GM21515 (cell line): ENCODE results near the gene TCP1.
"Not testable (repeated sequence)": the region's sequence is repeated elsewhere in the genome, so short reads cannot be mapped to it uniquely, and the experiment has no call there.

Experiments
- ATAC-seq: cut with Tn5 transposase; IDR thresholded peaks from one replicate; pipeline ENCODE4 v1.9.1; 2021; ENCODE audit not compliant: unreplicated experiment

TCP1 gene

DNA sequence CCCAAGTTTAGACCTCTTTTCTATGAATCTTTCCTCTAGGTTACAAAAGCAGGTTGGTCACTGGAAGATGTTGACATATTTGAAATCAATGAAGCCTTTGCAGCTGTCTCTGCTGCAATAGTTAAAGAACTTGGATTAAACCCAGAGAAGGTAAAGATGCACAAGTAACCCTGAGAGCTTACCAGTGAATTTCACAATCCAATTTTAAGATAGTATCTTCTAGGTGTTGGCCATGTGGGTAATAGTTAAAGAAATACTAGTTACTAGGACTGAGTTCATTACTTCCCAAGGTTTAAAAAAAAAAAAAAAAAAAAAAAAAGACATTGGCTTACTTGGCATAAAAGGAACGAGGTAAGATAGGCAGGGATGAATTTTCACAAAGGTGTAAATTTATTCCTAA lies 11.3 kb downstream of the TCP1 start:
- ATAC-seq, result no peak

DNA sequence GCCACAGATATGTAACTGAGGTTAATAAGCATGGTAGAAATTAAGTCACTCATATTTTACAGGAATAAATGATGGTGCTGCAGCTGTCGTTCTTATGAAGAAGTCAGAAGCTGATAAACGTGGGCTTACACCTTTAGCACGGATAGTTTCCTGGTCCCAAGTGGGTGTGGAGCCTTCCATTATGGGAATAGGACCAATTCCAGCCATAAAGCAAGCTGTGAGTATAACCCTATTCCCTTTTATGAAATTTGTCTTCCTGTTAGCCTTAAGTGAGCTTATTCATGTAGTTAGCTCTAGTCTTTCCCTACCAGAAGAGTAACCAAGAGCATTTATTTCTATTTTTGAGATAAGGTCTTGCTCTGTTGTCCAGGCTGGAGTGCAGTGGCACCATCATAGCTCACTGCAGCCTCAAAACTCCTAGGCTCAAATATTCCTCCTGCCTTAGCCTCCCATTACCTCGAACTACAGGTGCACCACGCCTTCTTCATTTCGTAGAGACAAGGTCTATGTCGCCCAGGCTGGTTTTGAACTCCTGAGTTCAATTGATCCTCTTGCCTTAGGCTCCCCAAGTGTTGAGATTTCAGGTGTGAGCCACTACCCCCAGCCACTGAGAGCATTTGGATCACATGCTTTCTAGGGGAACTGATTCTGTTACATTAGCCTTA lies 12.0 kb downstream of the TCP1 start:
- ATAC-seq, result no peak

DNA sequence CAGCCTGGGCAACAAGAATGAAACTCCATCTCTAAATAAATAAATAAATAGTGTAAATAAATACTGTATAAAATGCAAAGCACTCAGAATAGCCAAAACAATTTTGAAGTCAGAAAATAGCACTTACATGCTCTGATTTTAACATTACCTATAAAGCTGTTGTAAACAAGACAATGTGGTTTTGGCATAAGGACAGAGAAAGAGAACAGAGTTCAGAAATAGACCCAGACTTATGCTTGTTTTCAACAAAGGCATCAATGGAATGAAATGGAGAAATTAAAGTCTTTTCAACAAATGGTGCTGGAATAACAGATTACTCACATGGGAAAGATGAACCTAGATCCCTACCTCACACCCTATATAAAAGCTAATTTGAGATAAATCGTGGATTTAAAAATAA lies 17.2 kb downstream of the TCP1 start:
- ATAC-seq, result no peak

DNA sequence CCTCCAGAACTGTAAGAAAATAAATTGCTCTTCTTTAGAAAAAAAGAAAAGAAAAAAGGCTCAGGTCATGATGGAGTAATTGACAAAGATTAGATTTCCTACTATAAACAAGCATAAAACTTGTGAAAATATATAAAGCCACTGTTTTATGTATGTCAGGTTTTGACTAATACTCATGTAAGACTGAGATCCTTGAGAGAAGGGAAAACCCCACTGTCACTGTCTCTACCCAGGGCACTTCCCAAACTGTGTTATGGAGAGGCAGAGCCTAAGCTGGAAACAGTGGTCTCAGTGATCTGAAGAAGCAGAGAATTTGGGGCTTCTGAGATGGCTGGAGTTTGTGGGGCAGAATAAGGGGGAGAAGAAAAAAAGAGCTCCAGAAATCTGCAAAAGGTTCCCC lies 19.9 kb downstream of the TCP1 start:
- ATAC-seq, result no peak

DNA sequence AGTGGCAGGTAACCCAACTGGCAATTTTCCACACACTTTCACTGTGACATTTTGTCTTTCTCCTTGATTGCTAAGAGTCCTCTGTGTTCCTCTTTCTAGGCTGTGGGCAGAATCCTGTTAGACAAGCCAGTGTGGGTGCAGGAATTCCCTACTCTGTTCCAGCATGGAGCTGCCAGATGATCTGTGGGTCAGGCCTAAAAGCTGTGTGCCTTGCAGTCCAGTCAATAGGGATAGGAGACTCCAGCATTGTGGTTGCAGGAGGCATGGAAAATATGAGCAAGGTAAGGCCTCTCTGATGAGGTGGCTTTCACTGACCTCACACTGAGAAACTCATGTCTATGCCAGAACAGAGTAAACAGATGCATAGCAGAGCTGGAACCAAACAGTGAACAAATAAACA lies 22.5 kb downstream of the TCP1 start:
- ATAC-seq, result no peak

DNA sequence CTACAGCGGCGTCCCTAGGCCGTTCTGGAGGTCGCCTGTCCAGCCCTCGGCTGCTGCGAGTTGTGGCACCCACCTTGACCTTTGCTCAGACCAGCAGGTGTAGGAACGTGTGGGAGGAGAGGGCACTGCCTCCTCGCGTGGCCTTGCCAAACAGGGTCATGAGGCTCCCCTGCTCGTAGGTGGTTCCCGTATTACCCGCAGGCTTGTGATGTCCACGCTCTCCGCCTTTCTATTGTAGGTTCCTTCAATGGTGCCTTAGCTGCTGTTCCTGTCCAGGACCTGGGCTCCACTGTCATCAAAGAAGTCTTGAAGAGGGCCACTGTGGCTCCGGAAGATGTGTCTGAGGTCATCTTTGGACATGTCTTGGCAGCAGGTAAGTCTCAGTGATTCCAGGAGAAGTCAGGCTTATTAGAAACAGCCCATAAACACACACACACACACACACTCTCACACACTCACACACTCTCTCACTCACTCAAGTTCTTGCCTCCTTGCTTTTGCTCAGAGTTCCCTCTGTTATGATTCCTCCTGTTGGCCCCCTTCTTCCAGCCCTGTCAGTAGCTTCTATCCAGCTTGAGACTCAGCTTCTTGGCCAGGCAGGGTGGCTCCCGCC lies 26.6 kb downstream of the TCP1 start:
- ATAC-seq, result peak; percentile 12

DNA sequence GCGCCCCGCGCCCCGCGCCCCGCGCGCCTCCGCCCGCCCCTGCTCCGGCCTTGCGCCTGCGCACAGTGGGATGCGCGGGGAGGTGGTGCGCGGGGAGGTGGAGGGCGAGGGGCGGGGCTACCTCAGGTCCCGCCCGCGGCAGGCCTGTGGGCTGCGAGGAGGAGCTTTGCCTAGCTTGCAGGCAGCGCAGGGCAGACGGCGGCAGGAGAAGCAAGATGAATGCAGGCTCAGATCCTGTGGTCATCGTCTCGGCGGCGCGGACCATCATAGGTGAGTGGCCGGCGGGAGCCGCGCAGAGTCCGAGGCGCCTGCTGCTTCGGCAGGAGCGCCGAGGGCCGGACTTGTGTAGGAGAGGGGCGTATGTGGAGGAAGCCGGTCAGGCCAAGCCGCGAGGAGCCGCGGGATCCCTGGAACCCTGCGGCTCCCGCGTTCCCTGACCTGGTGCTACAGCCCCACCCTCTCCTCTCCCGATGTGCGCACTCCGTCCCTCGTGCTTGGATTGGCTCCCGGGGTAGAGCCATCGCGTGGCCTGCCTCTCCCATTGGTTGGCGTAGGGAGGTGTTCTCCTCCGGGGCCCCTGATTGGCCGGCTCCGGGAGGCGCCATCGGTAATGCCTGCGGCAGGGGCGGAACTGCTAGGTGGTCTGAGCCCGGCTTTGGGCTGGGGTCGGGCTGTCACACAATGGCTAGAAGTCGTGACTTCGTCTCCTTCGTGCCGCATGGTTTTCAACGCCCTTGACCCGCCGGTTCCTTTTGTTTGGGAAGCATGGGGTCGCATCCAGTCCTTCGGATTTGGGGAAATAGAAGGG lies 27.3 kb downstream of the TCP1 start, which contains the start of gene ACAT2:
Gene ACAT2, plus strand, starts transcription at position 173 of the 808 bp plus-strand sequence. Its CDS starts 43 bp downstream, at position 216.
- peak; percentile 96 for ATAC-seq

DNA sequence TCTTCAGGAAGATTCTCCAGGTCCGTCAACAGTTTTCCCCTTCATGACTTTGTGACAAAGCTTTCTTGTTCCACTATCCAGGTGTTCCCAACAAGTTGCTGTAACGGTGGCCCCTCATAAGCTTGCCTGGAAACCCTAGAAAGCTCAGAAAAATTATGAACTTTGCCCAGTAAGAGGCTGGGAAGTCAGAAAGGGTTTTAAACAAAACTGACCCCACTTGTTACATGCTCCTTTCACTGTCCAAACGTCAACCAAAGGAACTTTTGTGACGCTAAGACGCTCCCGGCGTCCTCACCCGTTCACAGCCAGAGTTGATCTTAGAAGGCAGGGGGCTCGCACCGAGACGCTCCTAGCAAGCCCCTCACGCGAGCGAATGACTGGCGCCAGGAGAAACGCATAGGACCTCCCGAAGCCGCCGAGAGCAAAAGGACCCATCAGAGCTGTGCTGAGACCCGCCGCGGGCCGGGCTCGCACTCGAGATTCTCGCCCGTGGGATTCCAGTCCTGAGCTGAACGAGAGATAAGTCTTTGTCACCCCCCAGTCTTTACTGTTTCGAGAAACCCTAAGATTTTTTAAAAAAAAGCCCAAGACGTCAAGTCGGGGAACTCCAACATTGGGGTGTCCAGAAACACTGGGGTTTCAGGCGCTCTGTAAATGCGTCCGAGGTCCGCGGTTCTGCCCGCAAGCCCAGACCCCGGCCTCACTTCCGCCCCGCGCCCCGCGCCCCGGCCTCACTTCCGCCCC lies 28.1 kb downstream of the TCP1 start:
- peak; percentile 0 for ATAC-seq

DNA sequence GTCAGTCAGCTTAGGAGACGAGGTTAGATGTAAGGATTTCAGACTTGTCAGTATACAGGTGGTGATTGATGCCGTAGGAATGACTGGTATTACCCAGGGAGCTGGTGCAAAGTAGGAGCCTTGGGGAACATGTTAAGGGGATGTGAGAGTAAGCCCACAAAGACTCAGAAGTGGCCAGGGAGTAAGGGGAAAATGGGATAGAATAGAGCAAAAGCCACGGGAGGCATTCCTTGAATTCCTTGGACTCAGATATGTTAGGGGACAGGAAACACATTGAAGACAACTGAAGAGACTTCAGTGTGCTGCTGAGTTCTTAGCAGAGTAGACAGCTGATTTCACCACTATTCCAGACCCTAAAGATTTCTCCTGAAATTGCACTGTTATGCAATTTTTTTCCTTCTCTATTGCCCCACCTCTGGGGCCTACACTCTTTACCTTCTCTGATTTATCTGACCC lies 28.8 kb downstream of the TCP1 start:
- ATAC-seq, result no peak

DNA sequence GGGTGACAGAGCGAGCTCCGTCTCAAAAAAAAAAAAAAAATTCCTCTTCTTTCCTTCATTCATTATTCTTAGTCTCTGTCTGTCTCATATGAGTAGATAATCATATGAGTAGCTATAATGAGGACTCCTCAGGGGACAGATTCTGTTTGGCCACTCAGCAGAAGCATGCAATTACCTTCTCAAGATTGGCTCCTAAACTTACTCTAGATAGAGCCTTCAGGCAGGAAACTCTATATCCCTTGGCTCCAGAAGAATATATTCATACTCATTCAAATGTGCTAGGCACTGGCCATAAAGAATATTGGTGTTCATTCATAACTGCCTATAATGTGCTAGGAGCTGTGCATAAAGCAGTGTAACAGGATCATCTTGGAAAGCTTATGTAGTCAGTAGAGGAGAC lies 29.8 kb downstream of the TCP1 start:
- ATAC-seq, result no peak

DNA sequence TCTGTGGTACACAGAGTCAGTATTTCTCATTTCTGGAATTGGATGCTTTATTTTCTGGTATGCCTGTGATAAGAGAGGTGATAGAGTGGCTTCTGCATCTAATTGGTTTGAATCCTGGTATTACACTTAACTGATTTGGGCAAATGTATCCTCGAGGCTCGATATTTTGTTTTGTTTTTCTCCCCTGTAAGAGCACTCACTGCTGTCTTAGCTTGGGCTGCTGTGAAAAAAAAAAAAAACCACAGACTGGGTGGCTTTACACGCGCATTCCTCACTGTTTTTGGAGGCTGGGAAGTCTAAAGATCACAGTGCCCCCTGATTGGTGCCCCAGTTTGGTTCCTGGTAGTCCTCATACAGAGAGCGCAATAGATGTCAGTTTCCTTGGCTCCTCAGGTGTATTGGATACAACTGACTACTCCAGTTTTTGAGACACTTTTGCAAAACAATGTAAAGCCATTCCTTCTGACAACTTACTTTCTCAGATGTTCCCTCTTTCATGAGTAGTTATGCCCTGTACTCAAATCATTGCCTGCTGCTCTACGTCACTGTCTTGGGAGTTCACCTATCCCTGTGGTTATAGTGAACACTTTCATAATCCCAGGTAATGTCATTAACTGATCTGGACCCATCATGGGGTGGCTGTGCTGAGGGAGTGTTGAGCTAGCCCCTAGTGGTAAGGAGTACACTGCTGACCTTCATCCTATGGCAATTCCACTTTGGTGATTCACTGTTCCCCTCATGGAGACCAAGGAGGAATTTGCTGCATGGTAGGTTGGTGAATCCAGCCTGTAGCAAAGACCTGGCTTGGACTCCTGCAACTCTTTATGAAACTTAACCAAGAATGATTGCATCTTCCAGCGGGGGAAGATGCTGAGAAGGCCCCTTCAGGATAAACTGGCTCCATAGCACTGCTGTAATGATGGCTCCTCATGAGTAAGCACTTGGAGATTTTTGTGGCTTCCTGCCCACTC lies 31.1 kb downstream of the TCP1 start:
- ATAC-seq, result no peak

DNA sequence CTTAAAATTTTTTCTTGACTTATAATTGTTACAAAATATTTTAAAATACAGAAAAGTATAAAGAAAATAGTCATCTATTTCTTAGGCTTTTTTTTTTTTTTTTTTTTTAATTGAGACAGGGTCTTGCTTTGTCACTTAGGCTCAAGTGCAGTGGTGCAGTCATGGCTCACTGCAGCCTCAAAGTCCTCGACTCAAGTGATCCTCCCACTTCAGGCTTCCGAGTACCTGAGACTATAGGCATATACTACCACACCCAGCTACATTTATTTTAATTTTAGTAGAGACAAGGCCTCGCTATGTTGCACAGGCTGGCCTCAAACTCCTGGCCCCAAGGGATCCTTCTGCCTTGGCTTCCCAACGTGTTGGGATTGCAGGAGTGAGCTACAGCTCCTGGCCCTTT lies 32.9 kb downstream of the TCP1 start:
- no peak for ATAC-seq

DNA sequence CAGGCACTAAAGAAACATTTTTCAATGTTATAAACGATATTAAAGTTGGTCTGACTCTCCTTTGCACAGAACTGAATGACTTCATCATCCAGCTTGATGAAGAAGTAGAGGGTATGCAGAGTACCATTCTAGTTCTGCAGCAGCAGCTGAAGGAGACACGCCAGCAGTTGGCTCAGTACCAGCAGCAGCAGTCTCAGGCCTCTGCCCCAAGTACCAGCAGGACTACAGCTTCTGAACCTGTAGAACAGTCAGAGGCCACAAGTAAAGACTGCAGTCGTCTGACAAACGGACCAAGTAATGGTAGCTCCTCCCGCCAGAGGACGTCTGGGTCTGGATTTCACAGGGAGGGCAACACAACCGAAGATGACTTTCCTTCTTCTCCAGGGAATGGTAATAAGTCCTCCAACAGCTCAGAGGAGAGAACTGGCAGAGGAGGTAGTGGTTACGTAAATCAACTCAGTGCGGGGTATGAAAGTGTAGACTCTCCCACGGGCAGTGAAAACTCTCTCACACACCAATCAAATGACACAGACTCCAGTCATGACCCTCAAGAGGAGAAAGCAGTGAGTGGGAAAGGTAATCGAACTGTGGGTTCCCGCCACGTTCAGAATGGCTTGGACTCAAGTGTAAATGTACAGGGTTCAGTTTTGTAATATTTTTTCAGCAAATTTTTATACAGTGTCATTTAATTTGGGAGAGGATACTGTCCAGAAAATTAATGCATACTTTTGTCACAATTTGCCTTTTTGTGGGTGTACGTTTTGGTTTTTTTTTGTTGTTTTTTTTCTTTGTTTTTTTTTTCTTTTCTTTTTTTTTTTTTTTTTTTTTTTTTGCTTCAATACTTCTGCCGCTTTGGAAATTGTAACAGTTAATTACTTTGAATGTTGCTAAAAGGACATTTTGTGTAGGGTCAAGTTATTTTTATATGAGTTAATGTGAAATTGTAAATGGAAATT lies 34.2 kb downstream of the TCP1 start:
- ATAC-seq, result no peak

DNA sequence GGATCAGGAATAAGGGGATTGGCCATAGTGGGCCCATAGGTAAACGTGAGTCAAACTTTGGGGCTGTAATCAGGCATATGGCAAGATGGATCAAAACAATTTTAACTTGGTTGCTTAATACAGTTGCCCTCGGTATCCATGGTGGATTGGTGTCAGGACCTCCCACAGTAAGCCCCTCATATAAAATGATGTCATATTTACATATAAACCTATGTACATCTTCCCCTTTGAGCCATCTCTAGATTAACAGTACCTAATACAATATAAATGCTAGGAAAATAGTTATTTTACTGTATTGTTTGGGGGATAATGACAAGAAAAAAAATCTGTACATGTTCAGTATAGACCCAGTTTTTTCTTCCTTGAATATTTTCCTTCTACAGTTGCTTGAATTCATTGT lies 35.0 kb downstream of the TCP1 start:
- ATAC-seq, result no peak

DNA sequence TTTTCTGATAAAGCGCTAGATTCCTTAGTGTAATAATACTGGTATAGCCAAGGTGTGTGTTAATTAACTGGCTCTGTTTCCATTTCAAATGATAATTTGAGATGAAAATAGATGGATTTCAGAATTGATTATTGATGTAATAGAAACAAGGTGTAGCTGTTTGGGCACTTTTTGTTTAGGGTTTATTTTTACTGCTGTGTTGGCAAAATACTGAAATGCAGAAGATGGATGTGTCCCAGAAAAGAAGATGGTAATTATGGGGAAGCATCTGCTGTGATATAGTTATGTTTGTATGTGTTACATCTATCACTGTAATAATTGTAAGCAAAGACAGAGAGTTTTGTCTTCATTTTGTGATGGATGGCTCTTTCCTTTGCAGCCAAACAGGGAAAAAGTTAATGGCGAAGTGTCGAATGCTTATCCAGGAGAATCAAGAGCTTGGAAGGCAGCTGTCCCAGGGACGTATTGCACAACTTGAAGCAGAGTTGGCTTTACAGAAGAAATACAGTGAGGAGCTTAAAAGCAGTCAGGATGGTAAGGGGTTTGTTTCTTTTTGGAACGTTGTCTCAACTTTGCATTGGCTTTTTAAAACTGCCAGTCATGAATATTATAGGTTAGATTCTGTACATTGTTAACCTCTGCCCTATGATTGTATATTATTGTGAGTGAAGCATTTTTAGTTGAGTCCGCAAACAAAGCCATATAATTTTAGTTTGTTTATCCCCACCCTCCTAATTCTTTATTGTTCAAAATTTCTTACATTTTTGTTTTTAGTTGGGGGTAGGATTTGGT lies 36.1 kb downstream of the TCP1 start:
- no peak for ATAC-seq

DNA sequence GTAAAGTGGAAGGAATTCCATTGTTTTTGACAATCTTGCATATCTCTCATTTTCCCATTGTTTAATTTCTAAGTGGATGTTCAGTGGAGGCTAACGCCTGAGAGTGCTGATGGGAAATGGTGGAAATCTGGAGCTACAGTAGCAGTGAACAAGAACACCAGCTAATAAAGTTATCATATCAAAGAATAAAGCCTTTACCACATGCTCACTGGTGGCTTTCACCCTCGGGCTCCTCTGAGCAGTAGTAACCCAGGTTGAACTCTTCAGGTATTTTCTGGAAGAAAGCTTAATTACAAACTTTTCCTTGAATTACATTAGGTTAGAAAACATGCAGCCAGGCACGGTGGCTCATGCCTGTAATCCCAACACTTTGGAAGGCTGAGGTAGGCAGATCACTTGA lies 38.0 kb downstream of the TCP1 start:
- ATAC-seq, result no peak

DNA sequence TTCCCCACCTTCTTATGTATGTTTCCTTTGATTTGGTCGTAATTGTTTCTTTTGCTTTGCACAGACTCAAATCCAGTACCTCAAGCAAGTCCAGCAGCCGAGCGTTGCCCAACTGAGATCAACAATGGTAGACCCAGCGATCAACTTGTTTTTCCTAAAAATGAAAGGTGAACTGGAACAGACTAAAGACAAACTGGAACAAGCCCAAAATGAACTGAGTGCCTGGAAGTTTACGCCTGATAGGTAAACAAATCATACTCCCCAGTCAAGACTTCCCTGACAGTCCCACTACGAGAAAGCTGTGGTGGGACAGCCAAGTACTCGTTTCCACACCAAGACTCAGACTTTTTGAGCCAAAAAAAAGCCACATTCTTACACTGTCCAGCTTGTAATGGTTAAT lies 41.3 kb downstream of the TCP1 start:
- ATAC-seq, result not testable (repeated sequence)

DNA sequence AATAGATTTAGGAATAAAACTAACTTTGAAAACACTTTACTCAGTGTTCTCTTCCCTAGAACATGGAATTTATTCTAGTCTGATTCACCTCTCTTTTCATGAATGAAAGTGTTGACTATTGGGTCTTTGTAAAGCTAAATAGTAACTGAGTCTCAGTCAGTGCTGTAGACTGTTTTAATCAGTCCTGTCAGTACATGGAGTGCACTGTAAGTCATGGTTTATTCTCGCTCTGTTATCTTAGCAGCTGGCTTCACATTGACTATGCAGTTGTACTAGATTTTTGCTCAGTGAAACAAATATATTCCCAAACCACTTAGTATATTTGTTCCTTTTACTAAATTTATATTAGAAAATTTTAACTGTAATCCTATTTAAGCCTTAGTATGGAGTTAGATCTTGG lies 42.6 kb downstream of the TCP1 start:
- ATAC-seq, result no peak
